Embryonic facial prominence (tissue), 1 donor: ENCODE data around the gene PSTPIP1.
"Not testable (repeated sequence)": the region's sequence is repeated elsewhere in the genome, so short reads cannot be mapped to it uniquely, and the experiment has no call there.

Experiments used
- DNase-seq: peaks from one replicate; pipeline ENCODE4 v3.0.0-alpha.2; 2016; ENCODE audit errors: extremely low spot score

The PSTPIP1 gene

DNA sequence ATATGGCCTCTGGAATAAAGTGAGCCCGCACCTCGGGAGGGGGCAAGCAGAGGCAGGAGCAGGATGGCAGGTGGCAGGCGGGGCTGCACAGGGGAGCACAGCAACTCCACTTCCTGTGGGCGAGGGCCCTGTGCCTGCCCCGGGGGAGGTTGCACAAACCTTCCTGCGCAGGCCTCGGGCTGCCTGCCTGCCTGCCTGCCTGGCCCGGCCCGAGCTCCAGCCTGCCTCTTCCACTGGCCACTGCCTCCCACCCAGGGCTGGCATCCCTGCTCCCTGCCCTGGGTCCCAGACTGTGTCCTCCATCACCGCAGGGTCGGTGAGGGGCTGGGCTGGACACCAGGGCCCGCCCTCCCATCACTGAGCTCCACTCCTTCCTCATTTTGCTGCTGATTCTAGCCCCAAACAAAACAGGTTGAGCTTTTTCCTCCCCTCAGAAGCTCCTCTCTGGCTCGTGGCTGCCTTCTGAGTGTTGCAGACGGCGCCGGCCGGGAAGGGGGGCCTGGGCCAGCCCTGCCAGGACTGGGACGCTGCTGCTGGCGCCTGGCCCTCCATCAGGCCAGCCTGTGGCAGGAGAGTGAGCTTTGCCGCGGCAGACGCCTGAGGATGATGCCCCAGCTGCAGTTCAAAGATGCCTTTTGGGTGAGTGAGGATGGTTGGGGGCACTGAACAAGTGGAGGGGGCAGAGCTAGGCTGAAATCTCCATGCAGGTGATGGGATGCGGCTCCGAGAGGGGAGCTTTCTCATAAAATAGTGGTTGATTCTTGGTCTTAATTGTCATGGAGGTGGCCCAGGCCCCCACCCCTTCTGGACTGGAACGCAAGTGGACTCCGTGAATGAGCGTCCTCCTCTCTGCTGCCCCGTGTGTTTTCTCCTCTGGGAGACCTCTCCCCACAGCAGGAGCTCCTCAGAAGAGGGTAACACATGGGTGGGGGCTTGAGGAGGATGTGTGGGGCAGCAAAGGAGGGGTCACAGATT lies at the start of gene PSTPIP1:
Gene PSTPIP1 (plus strand): TSS at position 156 of the 975 bp plus-strand sequence. CDS start 448 bp downstream, at position 604.
- no peak for DNase-seq

DNA sequence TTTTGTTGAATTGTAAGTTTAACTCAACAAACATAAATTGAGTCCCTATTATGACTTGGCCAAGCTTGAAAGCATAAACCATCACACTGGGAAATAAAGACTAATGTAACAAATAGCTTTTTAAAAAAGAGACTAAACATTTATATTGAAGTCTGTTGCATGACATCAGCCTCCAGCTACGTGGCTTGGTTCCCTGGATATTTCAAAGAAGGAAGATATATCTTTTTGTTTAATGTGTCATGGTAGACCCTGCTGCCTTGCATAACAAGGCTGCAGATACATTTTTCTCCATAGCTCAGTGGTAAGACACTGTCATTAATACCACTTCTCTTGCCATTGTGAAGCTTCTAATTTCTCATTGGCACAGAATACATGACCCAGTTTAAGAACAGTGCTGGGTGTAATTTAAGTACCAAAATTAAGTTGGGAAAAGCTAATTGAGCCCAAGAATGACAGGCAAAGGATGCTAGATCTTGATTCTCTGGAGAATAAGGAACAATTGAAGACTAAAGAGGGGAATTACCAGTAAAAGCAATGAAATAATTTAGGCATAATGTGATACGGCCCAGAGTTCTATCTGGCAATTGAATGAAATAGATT lies 49.3 kb upstream of the PSTPIP1 start:
- DNase-seq = no peak

DNA sequence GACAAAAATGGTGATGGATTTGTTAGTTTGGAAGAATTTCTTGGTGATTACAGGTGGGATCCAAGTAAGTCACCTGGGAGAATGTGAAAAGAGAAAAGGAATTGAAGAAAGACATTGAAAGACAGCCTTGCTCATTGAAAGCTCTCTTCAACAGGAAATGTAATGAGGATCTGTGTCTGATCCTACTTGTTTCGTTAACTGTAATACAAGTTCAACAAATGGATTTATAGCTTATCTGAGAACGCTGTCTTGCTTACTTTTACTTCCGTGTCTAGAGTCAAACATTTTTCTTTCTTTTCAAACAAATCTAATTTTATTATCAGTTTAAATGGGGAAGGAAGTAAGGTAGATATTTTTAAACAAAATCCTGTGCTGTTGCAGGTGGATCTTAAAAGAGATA lies 47.5 kb upstream of the PSTPIP1 start:
- no peak for DNase-seq

DNA sequence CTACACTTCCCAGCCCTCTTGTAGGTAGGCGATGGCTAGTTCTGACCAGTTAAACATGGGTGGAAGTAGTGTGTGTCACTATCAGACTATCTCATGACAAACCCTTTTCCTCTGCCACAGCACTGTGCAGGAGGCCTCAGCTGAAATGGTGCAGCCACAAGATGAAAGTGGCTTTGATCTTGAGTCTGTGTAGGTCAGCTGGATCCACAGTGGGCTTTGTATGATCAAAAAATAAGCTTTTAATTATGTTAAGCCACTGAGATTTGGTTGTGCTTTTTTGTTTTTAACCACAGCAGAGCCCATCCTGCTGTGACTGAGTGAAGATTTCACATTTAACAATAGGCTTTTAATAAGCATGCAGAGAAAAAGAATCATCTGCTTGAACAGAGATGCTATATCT lies 43.7 kb upstream of the PSTPIP1 start:
- no peak for DNase-seq

DNA sequence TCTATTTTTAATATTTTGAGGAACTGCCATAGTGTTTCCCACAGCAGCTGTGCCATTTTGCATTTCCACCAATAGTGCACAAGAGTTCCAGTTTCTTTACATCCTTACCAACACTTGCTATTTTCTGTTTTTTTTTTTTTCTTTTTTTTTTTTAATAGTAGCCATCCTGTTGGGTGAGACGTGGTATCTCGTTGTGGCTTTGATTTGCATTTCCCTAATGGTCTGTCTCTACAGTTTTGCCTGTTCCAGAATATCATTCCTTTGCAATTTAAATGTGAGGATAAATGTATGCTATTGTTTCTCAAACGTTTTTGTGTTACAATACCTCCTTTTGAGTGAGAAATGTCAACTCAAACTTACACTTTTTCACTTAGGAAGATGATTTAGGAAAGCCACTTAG lies 41.0 kb upstream of the PSTPIP1 start:
- DNase-seq = no peak

DNA sequence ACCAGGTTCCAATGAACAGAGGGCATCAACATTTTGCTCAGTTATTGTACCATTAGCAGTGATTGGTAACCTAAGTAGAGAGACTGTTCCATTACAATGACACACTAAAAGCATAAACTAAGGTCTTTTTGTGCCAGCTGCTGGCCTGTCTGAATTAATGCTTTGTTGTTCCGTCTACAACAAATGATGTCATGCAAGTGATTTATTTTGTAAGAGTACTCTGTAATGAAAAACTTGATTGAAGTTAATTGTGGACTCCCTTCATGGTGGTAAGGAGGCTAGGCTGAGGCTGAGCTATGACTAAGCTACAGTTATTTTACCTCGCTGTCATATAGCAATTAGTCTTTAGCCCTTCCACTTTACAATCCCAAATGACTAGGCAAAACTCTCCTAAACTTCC lies 40.2 kb upstream of the PSTPIP1 start:
- no peak for DNase-seq

DNA sequence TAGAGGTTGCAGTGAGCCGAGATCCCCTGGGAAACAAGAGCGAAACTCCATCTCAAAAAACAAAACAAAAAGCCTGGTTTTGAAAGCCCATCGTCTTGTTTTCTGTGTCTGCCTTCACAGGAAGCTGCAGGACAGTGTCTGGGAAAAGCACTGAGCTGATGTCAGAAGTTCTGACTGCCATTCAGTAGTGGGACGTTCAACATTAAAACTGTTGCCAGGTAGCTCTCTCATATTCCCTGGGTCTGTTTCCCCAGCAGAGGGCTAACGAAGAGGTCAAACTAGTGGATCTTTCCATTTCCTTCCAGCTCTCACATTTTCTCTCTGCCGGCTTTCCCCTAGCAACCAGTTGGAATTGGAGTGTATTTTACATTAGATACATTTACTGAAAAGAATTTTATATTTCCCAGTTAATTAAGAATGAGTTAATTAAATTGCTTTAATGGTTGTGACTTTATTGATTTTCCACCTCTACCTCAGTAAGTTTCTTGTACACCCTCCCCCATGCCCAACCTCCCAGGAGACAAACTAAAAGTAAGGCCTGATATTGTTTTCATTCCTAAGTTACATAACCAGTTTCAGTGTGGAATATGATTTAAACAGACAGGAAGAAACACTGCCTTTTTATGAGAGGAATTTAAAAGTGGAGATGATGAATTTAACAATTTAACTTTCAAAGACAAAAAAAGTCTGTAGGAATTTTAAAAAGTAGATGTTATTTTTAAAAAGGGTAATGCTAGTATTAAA lies 33.5 kb upstream of the PSTPIP1 start:
- DNase-seq = no peak

DNA sequence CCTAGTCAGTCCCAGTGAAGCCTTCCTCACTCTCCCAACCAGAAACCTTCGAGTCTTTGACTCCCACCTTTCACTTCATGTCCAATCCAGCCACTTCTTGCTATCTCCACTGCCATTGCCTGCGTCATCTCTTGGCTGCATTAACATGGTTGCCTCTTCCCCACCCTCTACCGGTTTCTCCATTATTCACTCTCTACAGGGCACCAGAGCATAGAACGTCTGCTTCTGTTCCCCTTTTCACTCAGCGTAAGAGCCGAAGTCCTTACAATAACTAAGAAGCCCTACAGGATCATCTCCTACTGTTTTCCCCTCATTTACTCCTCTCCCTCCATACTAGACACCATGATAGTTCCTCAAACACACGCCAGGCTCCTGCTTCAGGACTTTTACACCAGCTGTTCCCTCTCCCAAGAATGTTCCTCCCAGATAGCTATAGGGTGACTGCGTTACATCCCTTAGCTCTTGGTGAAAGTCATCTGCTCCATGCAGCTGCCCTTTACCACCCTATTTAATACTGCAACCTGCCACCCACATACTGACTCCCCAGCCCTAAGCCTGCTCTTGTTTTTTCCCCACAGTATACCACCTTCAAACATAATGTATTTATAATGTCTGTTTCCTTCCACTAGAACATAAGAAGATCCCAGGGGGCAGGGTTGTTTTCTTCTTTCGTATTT lies 32.5 kb upstream of the PSTPIP1 start:
- DNase-seq = no peak

DNA sequence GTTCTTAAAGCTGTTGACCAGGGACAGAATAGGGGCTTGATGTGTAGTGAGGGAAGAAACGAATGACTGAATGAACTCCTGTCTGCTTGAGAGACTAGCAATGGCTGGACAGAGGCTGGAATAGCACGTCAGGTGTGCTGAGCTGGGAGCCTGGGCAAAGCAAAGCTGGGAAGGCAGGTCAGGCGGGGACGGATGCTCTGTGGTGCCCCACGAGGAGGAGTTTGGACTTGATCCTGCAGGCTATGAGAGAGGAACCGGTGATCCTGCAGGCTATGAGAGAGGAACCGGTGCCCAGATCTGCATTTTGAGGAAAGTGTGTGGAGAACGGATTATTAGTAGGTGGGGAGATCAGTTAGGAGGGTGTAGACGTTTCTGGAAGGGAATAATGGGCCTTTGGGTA lies 31.3 kb upstream of the PSTPIP1 start:
- DNase-seq = no peak

DNA sequence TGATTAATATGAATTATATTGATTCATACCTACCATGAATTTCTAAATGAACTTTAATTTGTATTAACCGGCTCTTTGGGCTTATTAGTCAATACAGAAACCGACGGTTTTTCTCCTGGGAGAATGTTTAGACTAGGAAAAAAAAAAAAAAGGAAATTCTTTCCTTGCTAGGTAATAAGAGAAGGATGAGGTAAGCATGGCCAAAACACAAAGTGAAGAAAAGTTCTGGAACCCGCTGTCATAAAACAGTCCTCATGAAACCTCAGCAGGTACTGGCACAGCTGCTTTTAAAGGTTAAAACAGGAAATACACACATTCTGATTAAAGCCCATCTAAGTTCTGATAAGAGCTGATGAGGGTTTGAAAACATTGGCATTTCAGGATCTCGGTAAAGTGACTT lies 30.8 kb upstream of the PSTPIP1 start:
- DNase-seq = no peak

DNA sequence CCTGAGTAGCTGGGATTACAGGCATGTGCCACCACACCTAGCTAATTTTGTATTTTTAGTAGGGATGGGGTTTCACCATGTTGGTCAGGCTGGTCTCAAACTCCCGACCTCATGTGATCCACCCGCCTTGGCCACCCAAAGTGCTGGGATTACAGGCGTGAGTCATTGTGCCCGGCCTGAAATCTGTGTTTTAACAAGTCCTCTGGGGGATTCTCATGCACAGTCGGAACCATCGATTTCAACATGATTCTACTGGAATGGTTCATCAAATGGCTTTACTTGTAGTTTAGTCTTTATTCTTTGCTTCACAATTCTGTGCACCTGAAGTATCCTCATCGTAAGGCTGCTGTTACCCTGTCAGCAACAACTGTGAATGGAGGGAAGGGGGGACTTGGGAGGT lies 28.9 kb upstream of the PSTPIP1 start:
- not testable (repeated sequence) for DNase-seq

DNA sequence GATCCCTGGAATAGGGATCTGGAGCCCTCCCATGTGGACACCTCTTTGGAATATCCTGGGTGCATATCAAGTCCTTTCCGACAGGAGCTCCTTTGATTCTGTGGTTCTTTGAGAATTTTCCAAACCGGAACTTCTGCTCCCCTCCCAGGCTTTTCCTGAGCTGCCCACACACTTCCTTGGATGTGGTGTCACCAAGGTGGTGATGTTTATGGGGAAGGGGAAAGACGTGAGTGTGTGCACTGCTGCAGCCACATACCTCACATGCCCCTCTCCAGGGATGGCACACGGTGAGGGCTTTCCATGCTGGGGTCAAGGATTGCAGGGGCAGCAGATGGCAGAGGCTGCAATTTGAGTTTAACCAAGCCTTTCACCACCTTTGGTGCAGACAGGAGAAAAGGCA lies 27.9 kb upstream of the PSTPIP1 start:
- no peak for DNase-seq

DNA sequence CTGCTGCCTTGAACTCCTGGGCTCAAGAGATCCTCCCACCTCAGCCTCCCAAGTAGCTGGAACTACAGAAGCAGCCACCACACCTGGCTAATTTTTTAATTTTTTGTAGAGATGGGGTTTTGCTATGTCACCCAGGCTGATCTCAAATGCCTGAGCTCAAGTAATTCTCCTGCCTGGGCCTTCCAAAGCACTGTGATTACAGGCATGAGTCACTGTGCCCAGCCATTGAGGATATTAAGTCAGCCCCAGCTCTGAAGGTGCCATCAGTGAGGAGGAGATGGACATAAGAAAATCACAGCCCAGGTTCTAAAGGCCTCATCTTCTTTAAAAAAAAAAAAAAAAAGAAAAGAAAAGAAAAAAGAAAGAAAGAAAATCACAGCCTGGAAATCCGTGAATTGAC lies 26.6 kb upstream of the PSTPIP1 start:
- DNase-seq = no peak

DNA sequence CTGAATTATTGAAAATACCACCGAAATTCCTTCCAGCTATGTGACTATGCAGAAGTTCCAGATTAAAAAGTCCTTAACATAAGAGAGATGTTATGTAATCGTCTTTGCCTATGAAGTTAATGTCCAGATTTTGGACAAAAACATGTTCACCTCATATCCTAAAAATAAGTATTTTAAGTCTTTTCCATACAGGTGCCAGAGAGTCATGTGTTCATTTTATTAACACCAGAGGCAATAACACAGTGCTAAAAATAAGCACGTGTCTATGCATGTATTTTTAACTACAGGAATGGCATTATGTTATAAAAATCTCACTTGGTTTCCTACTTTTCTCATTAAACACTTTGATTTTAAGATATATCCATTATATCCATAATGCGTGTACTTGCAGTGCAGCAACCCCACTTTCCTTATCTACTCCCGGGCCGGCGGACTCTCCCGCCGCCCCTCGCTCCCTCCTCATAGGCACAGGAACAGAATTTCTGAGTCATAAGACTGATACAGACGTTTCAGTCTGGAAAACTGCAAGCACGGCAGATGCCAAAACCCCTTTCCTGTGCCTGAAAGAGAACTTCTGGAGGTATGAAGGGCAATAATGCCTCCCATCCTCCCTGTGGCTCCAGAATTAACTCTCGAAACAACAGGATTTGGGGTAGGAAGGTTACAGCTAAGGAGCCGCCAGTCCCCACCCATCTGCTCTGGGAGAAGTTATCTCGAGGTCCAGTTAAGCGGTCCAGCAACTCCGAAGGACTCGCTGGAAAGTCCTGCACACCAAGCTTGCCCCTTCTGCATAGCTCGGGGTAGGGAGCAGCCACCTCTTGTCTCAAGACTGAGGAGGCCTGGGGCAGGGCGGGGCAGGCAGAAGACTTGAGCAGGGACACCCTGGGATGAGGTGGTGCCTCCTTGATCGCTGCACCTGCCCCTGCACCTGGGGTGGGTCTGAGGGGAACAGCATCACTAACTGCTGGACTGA lies 22.3 kb upstream of the PSTPIP1 start:
- DNase-seq = peak; percentile 35

DNA sequence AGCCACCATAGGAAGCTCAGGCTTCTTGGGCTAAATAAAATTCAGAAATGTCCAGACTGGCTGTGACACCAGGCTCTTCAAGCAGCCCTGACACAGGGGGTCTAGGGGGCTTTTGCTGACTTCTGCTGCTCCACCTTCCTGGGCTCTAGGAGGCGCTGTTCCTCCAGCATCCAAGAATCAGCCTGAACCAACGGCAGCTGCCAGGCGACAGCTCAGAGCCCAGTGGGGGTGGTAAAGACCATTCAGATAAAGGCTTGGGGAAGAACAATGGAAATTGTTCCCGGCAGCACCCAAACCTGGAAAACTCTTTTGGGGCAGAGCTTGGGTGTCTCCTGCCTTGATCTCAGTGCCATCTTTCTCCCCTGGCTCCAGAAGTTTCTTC lies 21.6 kb upstream of the PSTPIP1 start:
- no peak for DNase-seq

DNA sequence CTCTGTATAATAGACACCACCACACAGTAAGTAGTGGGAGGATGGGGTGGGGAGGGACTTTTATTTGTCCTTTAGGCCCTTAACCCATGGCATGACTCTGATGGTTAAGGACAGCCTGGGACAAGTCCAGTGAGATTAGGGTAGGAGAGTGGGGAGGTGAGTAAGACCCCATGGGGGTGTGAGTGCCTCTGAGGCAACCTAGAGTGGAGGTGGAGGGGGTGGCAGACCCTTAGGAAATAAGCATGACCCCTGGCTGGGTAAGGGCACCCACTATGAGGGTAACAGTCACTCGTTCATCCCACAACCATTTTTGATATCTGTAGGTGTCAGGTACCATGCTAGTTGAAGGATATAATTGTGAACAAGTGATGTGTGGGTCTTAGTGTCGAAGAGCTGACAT lies 21.0 kb upstream of the PSTPIP1 start:
- no peak for DNase-seq

DNA sequence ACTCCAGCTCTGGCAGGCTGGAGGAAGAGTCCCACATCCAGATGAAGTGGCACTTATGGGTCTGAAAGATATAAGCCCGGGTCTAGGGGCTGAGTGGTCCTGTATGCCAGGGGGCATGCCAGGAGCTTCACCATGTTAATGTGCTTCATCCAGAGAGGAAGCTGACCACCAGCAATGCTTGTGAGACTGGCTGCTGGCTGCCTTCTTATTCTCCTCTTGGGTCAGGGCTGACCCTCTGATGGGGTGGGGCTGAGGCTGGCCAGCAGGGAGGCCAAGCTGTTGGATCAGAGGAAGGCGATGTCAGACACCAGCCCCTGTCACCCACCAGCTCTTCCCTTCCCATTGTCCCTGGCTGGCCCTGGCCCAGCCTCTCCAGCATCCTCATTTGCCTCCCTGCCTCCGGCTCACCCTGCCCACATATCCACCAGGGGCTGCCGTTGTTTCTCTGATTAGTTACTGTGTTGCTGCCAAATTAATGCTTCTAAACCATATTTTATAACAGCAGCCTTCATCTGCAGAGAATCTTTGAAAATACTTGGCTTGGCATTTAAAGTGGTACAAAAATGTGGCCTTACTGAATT lies 20.4 kb upstream of the PSTPIP1 start:
- no peak for DNase-seq

DNA sequence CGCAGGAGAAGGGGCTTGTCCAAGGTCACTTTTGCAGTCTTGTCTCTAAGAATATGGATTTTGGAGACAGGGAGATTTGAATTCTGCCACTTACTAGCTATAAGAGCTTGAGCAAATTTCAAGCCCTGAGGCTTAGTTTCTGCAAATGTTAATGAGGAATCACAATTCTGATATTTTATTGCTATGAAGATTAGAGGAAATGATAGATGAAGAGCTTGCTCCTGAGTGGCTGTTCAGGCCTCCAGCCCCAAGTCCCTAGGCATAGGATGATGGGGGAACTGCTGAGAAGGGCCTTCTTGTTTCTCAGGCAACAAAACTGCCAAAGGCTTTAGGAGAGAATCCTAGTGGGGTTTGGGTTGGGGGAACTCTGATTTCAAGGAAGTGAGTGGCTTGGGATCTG lies 18.8 kb upstream of the PSTPIP1 start:
- DNase-seq = no peak

DNA sequence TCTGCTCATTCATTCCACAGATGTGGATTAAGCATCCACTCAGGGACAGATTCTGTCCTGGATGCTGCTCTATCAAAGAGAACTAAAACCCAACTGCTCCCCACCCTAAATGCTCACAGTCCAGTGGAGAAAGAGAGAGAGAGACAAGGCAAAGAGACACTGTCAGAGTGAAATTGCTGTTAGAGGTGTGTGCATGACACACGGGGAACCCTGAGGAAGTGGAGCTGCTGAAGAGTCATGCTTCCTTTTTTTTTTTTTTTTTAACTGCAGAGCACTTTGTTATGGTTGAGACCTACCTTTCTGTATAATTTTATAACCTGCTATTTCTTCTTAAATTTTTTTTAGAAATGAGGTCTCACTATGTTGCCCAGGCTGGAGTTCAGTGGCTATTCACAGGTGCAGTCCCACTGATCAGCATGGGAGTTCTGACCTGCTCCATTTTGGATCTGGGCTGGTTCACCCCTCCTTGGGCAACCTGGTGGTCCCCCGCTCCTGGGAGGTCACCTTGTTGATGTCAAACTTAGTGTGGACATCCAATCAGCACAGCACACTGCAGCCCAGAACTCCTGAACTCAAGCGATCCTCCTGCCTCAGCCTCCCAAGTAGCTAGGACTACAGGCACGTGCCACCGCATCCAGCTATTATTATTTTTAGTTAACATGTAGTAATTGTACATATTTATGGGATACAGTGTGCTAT lies 18.2 kb upstream of the PSTPIP1 start:
- DNase-seq = no peak
